CD4-positive, alpha-beta memory T cell (primary cell): Measurements from ENCODE around the gene OR14J1. TPM values are rescaled to one million over a fixed set of nuclear protein-coding genes. Genes with fewer than 3 reads are reported as not detected.

Experiments
- CTCF ChIA-PET: fragments of 350-600 bp; sonication (Branson Sonifier 250); formaldehyde crosslinking; loops from one replicate; lab custom pipeline; 2021; ENCODE audit warnings: inconsistent platforms; ENCODE audit not compliant: partially characterized antibody; lab: Charles Lee
- POLR2A ChIA-PET: fragments of 350-600 bp; sonication (Branson Sonifier 250); formaldehyde crosslinking; loops from one replicate; lab custom pipeline; 2021; ENCODE audit not compliant: partially characterized antibody; lab: Charles Lee
- DNase-seq, 5 donors: peaks; one replicate each; pipeline versions ENCODE4 v3.0.0 to v3.0.0-alpha.2; 2020 to 2022; ENCODE audit warnings: mixed read lengths in 1 of 5
- H3K27ac ChIP-seq: one replicate; pipeline ENCODE4 v1.7.0; 2013; ENCODE audit warnings: low read depth, low read length
- H3K27me3 ChIP-seq: 2 replicates; pipeline ENCODE4 v1.7.0; 2013; ENCODE audit warnings: mild to moderate bottlenecking, low read length, moderate library complexity; ENCODE audit not compliant: insufficient read depth
- H3K36me3 ChIP-seq: 2 replicates; pipeline ENCODE4 v1.7.0; 2013; ENCODE audit warnings: mild to moderate bottlenecking, low read length, moderate library complexity; ENCODE audit not compliant: insufficient read depth
- H3K4me1 ChIP-seq: 2 replicates; pipeline ENCODE4 v1.7.0; 2013; ENCODE audit warnings: mild to moderate bottlenecking, low read length, moderate library complexity; ENCODE audit not compliant: insufficient read depth
- H3K4me3 ChIP-seq, 2 donors: one replicate each; pipeline ENCODE4 v1.7.0; 2013; ENCODE audit warnings: low read length in 2 of 2, mild to moderate bottlenecking in 1 of 2
- H3K9me3 ChIP-seq, 2 donors: one replicate each; pipeline ENCODE4 v1.7.0; 2013; ENCODE audit warnings: low read length in 2 of 2, control low read depth in 1 of 2; ENCODE audit not compliant: control insufficient read depth in 1 of 2
- H3K27ac Mint-ChIP-seq, 7 donors: one replicate each; pipeline ENCODE4 v1.8.0; 2020 to 2021; ENCODE audit warnings: mixed read lengths in 7 of 7, mild to moderate bottlenecking in 6 of 7, inconsistent platforms in 3 of 7, moderate library complexity in 3 of 7
- H3K27me3 Mint-ChIP-seq, 2 donors: one replicate each; pipeline ENCODE4 v1.8.0; 2020 to 2021; ENCODE audit warnings: mixed read lengths in 2 of 2
- H3K36me3 Mint-ChIP-seq, 2 donors: one replicate each; pipeline ENCODE4 v1.8.0; 2020 to 2021; ENCODE audit warnings: mixed read lengths in 2 of 2, inconsistent platforms in 1 of 2, mild to moderate bottlenecking in 1 of 2
- H3K4me1 Mint-ChIP-seq, 4 donors: one replicate each; pipeline ENCODE4 v1.8.0; 2020 to 2021; ENCODE audit warnings: mixed read lengths in 4 of 4, mild to moderate bottlenecking in 1 of 4
- H3K4me3 Mint-ChIP-seq, 8 donors: one replicate each; pipeline ENCODE4 v1.8.0; 2020 to 2021; ENCODE audit warnings: mixed read lengths in 8 of 8, mild to moderate bottlenecking in 7 of 8, moderate library complexity in 6 of 8, inconsistent platforms in 3 of 8
- H3K9me3 Mint-ChIP-seq, 8 donors: one replicate each; pipeline ENCODE4 v1.8.0; 2020 to 2021; ENCODE audit warnings: mixed read lengths in 8 of 8, mild to moderate bottlenecking in 5 of 8, inconsistent platforms in 3 of 8, moderate library complexity in 1 of 8
- intact Hi-C: fragments of 100-400 bp; cut with micrococcal nuclease; formaldehyde crosslinking; loops from one replicate; pipeline ENCODE4 v1.15.1; 2023
- polyA plus RNA-seq, 2 donors: library from polyadenylated mRNA; unstranded; fragments of 300-500 nt; fragmentation: Illumina TruSeq; gene quantifications; one replicate each; pipeline ENCODE4 v1.2.3, GENCODE V29; 2021
- total RNA-seq, 2 experiments: library from RNA; stranded (reverse); gene quantifications; one replicate each; pipeline ENCODE4 v1.2.3, GENCODE V29; 2021

Gene OR14J1
- total and polyA plus RNA-seq, 4 experiments from 2014 or later = not detected

DNA sequence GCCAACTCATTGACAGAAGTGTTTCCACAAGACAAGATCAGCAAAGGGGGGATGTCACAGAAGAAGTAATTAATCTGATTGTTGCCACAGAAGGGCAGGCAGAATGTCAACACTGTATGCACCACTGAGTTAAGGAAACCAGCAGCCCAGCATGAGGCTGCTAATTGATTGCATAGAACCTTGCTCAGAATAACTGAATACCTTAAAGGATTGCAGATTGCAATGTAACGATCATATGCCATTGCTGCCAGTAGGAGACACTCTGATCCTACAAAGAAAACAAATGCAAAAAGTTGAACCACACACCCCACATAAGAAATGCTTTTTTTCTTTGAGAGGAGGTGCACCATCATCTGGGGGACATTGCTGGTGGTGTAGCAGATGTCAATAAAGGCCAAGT is 54.1 kb downstream of the OR14J1 start:
- H3K36me3 Mint-ChIP-seq = no peaks in the 10 kb centered on the region
- no peak for DNase-seq
- no peak overlapping the region for H3K4me3 Mint-ChIP-seq
- Histone ChIP-seq H3K27me3 (peaks cover 5% of the 10 kb centered on the region), H3K4me1 (no peaks in the 10 kb centered on the region), H3K9me3 (no peaks in the 10 kb centered on the region), H3K4me3 (no peak overlapping the region), H3K27ac (no peak overlapping the region), H3K36me3 (no peaks in the 10 kb centered on the region)
- H3K9me3 Mint-ChIP-seq = peaks cover 6 to 21% (median 13%) of the 10 kb centered on the region in 8 donors
- H3K4me1 Mint-ChIP-seq = no peaks in the 10 kb centered on the region
- ChIA-PET CTCF (no interaction called here), POLR2A (no interaction called here)
- intact Hi-C loops = no loop called here
- H3K27me3 Mint-ChIP-seq = peaks cover 39% of the 10 kb centered on the region in 2 donors
- no peak overlapping the region for H3K27ac Mint-ChIP-seq

Other genes starting within 250 kb of the OR14J1 start
- gene OR2B3, start 214.4 kb upstream of the OR14J1 start, total RNA-seq = not detected
- not detected for gene OR2B3, start 214.4 kb upstream of the OR14J1 start, polyA plus RNA-seq
- gene OR2J1, start 202.2 kb upstream of the OR14J1 start, total RNA-seq = not detected
- not detected for gene OR2J1, start 202.2 kb upstream of the OR14J1 start, polyA plus RNA-seq
- not detected for gene OR2J3, start 193.6 kb upstream of the OR14J1 start, total RNA-seq
- gene OR2J3, start 193.6 kb upstream of the OR14J1 start, polyA plus RNA-seq = not detected
- not detected for gene OR2J2, start 130.8 kb upstream of the OR14J1 start, total RNA-seq
- not detected for gene OR2J2, start 130.8 kb upstream of the OR14J1 start, polyA plus RNA-seq
- gene OR5V1, start 67.2 kb downstream of the OR14J1 start, total RNA-seq = not detected
- not detected for gene OR5V1, start 67.2 kb downstream of the OR14J1 start, polyA plus RNA-seq
- gene OR12D3, start 73.6 kb downstream of the OR14J1 start, total RNA-seq = not detected
- not detected for gene OR12D3, start 73.6 kb downstream of the OR14J1 start, polyA plus RNA-seq
- not detected for gene OR12D2, start 93.9 kb downstream of the OR14J1 start, total RNA-seq
- gene OR12D2, start 93.9 kb downstream of the OR14J1 start, polyA plus RNA-seq = not detected
- gene OR12D1, start 113.2 kb downstream of the OR14J1 start, total RNA-seq = not detected
- gene OR12D1, start 113.2 kb downstream of the OR14J1 start, polyA plus RNA-seq = not detected
- not detected for gene OR10C1, start 137.6 kb downstream of the OR14J1 start, total RNA-seq
- not detected for gene OR10C1, start 137.6 kb downstream of the OR14J1 start, polyA plus RNA-seq
- not detected for gene OR11A1, start 155.4 kb downstream of the OR14J1 start, total RNA-seq
- not detected for gene OR11A1, start 155.4 kb downstream of the OR14J1 start, polyA plus RNA-seq
- not detected for gene OR2H1, start 155.5 kb downstream of the OR14J1 start, total RNA-seq
- not detected for gene OR2H1, start 155.5 kb downstream of the OR14J1 start, polyA plus RNA-seq
- gene MAS1L, start 186.3 kb downstream of the OR14J1 start, total RNA-seq = not detected
- gene MAS1L, start 186.3 kb downstream of the OR14J1 start, polyA plus RNA-seq = not detected